Transverse colon (tissue), 4 donors: Measurements from ENCODE around the gene KRTAP2-4.
"Not testable (repeated sequence)": the region's sequence is repeated elsewhere in the genome, so short reads cannot be mapped to it uniquely, and the experiment has no call there.

Experiments
- EP300 ChIP-seq: sonication (generic); formaldehyde crosslinking; IDR thresholded peaks from one replicate; pipeline ENCODE4 v1.6.1; 2017; ENCODE audit warnings: antibody characterized with exemption, low read depth
- POLR2A ChIP-seq: fragments of 450-650 bp; IDR thresholded peaks from one replicate; pipeline ENCODE4 v1.6.1; 2016; ENCODE audit warnings: antibody characterized with exemption, mild to moderate bottlenecking, moderate library complexity
- POLR2AphosphoS5 ChIP-seq, 3 donors: sonication (generic); formaldehyde crosslinking; IDR thresholded peaks; one replicate each; pipeline ENCODE4 v1.6.1; 2016; ENCODE audit warnings: antibody characterized with exemption in 3 of 3
- TF ChIP-seq, protein P1 (sequence below), 5 experiments: fragments of 200-600 bp in 3 of 5; fragments of 450-650 bp in 2 of 5; sonication (generic) in 3 of 5; IDR thresholded peaks; 1 replicate in 2 of 5; 2 replicates in 3 of 5; pipeline ENCODE4 v1.5.1; 2016 to 2017; ENCODE audit warnings: antibody characterized with exemption in 5 of 5, inconsistent platforms in 3 of 5, mild to moderate bottlenecking in 2 of 5, moderate library complexity in 1 of 5

DNA sequence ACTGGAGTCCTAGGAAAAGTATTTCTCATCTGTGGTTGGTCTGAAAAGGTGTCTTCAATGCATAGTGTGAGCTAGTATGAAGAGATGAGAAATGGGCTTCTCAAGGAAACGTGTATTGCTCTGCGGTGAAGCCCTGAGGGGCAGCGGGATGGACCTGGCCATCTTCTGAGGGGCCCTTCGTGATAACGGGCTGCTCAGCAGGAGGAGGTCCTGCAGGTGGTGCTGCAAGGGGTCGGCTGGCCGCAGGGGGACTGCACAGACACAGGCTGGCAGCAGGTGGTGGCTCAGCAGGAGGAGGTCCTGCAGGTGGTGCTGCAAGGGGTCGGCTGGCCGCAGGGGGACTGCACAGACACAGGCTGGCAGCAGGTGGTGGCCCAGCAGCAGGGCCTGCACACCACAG is 11.1 kb downstream of the KRTAP2-4 start:
- TF ChIP-seq EP300; POLR2A; POLR2AphosphoS5 (IDR thresholded peaks at IDR 0.05): not testable (repeated sequence)
- TF ChIP-seq, protein P1, sequence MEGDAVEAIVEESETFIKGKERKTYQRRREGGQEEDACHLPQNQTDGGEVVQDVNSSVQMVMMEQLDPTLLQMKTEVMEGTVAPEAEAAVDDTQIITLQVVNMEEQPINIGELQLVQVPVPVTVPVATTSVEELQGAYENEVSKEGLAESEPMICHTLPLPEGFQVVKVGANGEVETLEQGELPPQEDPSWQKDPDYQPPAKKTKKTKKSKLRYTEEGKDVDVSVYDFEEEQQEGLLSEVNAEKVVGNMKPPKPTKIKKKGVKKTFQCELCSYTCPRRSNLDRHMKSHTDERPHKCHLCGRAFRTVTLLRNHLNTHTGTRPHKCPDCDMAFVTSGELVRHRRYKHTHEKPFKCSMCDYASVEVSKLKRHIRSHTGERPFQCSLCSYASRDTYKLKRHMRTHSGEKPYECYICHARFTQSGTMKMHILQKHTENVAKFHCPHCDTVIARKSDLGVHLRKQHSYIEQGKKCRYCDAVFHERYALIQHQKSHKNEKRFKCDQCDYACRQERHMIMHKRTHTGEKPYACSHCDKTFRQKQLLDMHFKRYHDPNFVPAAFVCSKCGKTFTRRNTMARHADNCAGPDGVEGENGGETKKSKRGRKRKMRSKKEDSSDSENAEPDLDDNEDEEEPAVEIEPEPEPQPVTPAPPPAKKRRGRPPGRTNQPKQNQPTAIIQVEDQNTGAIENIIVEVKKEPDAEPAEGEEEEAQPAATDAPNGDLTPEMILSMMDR (IDR thresholded peaks at IDR 0.05), result not testable (repeated sequence)
